ENCODE measurements around the gene NRG2. TPM values are rescaled to one million over a fixed set of nuclear protein-coding genes. Genes with fewer than 3 reads are reported as not detected.

The NRG2 gene
- total and polyA plus RNA-seq, 2 of the 8 experiments (the other 6 are each of a cell fraction or from before 2014, with no cell fraction given), result 0.27 to 0.54 TPM

GRCh38 chr5:139833525-139833924 lies 209.6 kb downstream of the NRG2 start (continued):
- TF ChIP-seq CHD7 (IDR thresholded peaks at IDR 0.05; ENCODE audit: insufficient replicate concordance, low read length), result no peak
- no peak for TF ChIP-seq SUZ12 (IDR thresholded peaks at IDR 0.05; ENCODE audit: low read length)
- no peak for TF ChIP-seq USF2 (IDR thresholded peaks at IDR 0.05; ENCODE audit: low read length)
- TF ChIP-seq CREB1 (IDR thresholded peaks at IDR 0.05), result no peak
- TF ChIP-seq HDAC2 (IDR thresholded peaks at IDR 0.05; ENCODE audit: borderline replicate concordance in 1 of 2, low read depth in 2 of 2, low read length in 2 of 2), result no peak
- TF ChIP-seq CHD1 (IDR thresholded peaks at IDR 0.05; ENCODE audit: low read depth, low read length), result no peak
- TF ChIP-seq RAD21 (IDR thresholded peaks at IDR 0.05 in 1 of 2, conservative IDR thresholded peaks at IDR 0.05 in 1 of 2; ENCODE audit: low read depth in 2 of 2, low read length in 2 of 2), result no peak
- TF ChIP-seq EGR1 (IDR thresholded peaks at IDR 0.05; ENCODE audit: borderline replicate concordance, low read depth, low read length), result no peak
- TF ChIP-seq SP4 (IDR thresholded peaks at IDR 0.05; ENCODE audit: low read length), result no peak
- TF ChIP-seq TBP (IDR thresholded peaks at IDR 0.05; ENCODE audit: low read depth, low read length), result no peak
- TF ChIP-seq TEAD4 (IDR thresholded peaks at IDR 0.05; ENCODE audit: low read depth, low read length), result no peak

Data from H1 (cell line).